HEK293 (cell line): ENCODE data around the gene TNNT3.

ENCODE experiments used
- CTCF ChIA-PET: fragments of 350-600 bp; formaldehyde crosslinking; extraction: SDS; loops from one replicate; lab custom pipeline; 2021; ENCODE audit warnings: antibody characterized with exemption; lab: Yijun Ruan, JAX
- POLR2A ChIA-PET: fragments of 300-600 bp; formaldehyde crosslinking; extraction: SDS; loops from one replicate; lab custom pipeline; 2020; ENCODE audit warnings: antibody characterized with exemption, inconsistent platforms; lab: Yijun Ruan, JAX
- H3K27ac ChIP-seq: fragments of 200-500 bp; sonication (Bioruptor generic); 2 replicates; pipeline ENCODE4 v1.5.1; 2014; ENCODE audit warnings: low read depth, low read length, control low read depth, inconsistent platforms; ENCODE audit errors: extremely low read depth
- H3K36me3 ChIP-seq, 2 experiments: fragments of 200-500 bp in 1 of 2; sonication (Bioruptor generic) in 1 of 2; 1 replicate in 1 of 2; 2 replicates in 1 of 2; pipeline ENCODE4 v1.5.1; 2014 to 2017; ENCODE audit warnings: inconsistent platforms in 2 of 2, low read length in 2 of 2; ENCODE audit not compliant: control insufficient read depth in 2 of 2, insufficient read depth in 1 of 2
- H3K4me1 ChIP-seq: fragments of 200-500 bp; sonication (Bioruptor generic); 2 replicates; pipeline ENCODE4 v1.5.1; 2014; ENCODE audit warnings: mild to moderate bottlenecking, low read length, inconsistent platforms; ENCODE audit not compliant: control insufficient read depth, insufficient read depth
- H3K4me3 ChIP-seq: 2 replicates; pipeline ENCODE4 v1.5.1; 2011; ENCODE audit warnings: low read depth, mild to moderate bottlenecking, control low read depth, low read length, moderate library complexity
- H3K9me3 ChIP-seq: fragments of 200-500 bp; sonication (Bioruptor generic); 2 replicates; pipeline ENCODE4 v1.5.1; 2014; ENCODE audit warnings: low read depth, low read length, inconsistent platforms; ENCODE audit not compliant: control insufficient read depth, insufficient read depth
- GLIS1 ChIP-seq: fragments of 450-650 bp; formaldehyde crosslinking; IDR thresholded peaks from 2 replicates; pipeline ENCODE4 v1.5.1; 2016; ENCODE audit warnings: missing biosample characterization, missing genetic modification characterization
- GLIS2 ChIP-seq: fragments of 450-650 bp; formaldehyde crosslinking; IDR thresholded peaks from 2 replicates; pipeline ENCODE4 v1.5.1; 2016; ENCODE audit warnings: missing biosample characterization, missing genetic modification characterization
- KLF8 ChIP-seq: fragments of 450-650 bp; formaldehyde crosslinking; IDR thresholded peaks from 2 replicates; pipeline ENCODE4 v1.5.1; 2016; ENCODE audit warnings: missing biosample characterization, missing genetic modification characterization
- PRDM1 ChIP-seq: fragments of 450-650 bp; formaldehyde crosslinking; IDR thresholded peaks from 2 replicates; pipeline ENCODE4; 2016; ENCODE audit warnings: missing biosample characterization, missing genetic modification characterization
- SALL2 ChIP-seq: fragments of 450-650 bp; formaldehyde crosslinking; IDR thresholded peaks from 2 replicates; pipeline ENCODE4 v1.5.0; 2017; ENCODE audit warnings: missing biosample characterization, mild to moderate bottlenecking, missing genetic modification characterization, borderline replicate concordance
- SCRT1 ChIP-seq: fragments of 450-650 bp; formaldehyde crosslinking; IDR thresholded peaks from 2 replicates; pipeline ENCODE4 v1.5.1; 2016; ENCODE audit warnings: missing biosample characterization, missing genetic modification characterization, borderline replicate concordance
- SETDB1 ChIP-seq: IDR thresholded peaks from one replicate; pipeline ENCODE4 v1.6.1; 2017; ENCODE audit warnings: mild to moderate bottlenecking, low read length, moderate library complexity, mixed read lengths; ENCODE audit not compliant: insufficient read length
- SP7 ChIP-seq: fragments of 450-650 bp; formaldehyde crosslinking; IDR thresholded peaks from 2 replicates; pipeline ENCODE4 v1.5.1; 2016; ENCODE audit warnings: missing biosample characterization, missing genetic modification characterization
- ZBTB48 ChIP-seq: fragments of 450-650 bp; formaldehyde crosslinking; IDR thresholded peaks from 2 replicates; pipeline ENCODE4 v1.5.1; 2016; ENCODE audit warnings: missing biosample characterization, missing genetic modification characterization
- ZNF132 ChIP-seq: fragments of 450-650 bp; formaldehyde crosslinking; IDR thresholded peaks from 2 replicates; pipeline ENCODE4 v1.5.1; 2017; ENCODE audit warnings: missing biosample characterization, missing genetic modification characterization, borderline replicate concordance
- ZNF2 ChIP-seq: fragments of 450-650 bp; formaldehyde crosslinking; IDR thresholded peaks from 2 replicates; pipeline ENCODE4 v1.5.1; 2016; ENCODE audit warnings: missing biosample characterization, missing genetic modification characterization
- ZNF404 ChIP-seq: fragments of 450-650 bp; formaldehyde crosslinking; IDR thresholded peaks from 2 replicates; pipeline ENCODE4 v1.5.1; 2017; ENCODE audit warnings: missing biosample characterization, missing genetic modification characterization
- ZNF426 ChIP-seq: fragments of 450-650 bp; formaldehyde crosslinking; IDR thresholded peaks from 2 replicates; pipeline ENCODE4 v1.5.1; 2017; ENCODE audit warnings: missing biosample characterization, missing genetic modification characterization, mild to moderate bottlenecking, inconsistent platforms, moderate library complexity
- ZNF654 ChIP-seq: fragments of 450-650 bp; formaldehyde crosslinking; IDR thresholded peaks from 2 replicates; pipeline ENCODE4 v1.5.1; 2016; ENCODE audit warnings: low read depth, missing biosample characterization, missing genetic modification characterization
- ZNF664 ChIP-seq: fragments of 450-650 bp; formaldehyde crosslinking; IDR thresholded peaks from 2 replicates; pipeline ENCODE4 v1.5.1; 2016; ENCODE audit warnings: missing biosample characterization, missing genetic modification characterization
- ZNF791 ChIP-seq: fragments of 450-650 bp; formaldehyde crosslinking; IDR thresholded peaks from 2 replicates; pipeline ENCODE4 v1.5.1; 2016; ENCODE audit warnings: missing biosample characterization, missing genetic modification characterization
- TF ChIP-seq, protein P1 (sequence below): fragments of 450-650 bp; formaldehyde crosslinking; IDR thresholded peaks from 2 replicates; pipeline ENCODE4 v1.5.1; 2017; ENCODE audit warnings: missing biosample characterization, missing genetic modification characterization
- TF ChIP-seq, protein P2 (sequence below): fragments of 450-650 bp; formaldehyde crosslinking; conservative IDR thresholded peaks from 2 replicates; pipeline ENCODE4 v1.5.1; 2016; ENCODE audit warnings: low read depth, missing biosample characterization, missing genetic modification characterization
- TF ChIP-seq, protein P3 (sequence below): fragments of 450-650 bp; formaldehyde crosslinking; IDR thresholded peaks from 2 replicates; pipeline ENCODE4 v1.5.1; 2016; ENCODE audit warnings: missing biosample characterization, missing genetic modification characterization
- TF ChIP-seq, protein P4 (sequence below): fragments of 450-650 bp; formaldehyde crosslinking; IDR thresholded peaks from 2 replicates; pipeline ENCODE4 v1.5.1; 2017; ENCODE audit warnings: missing biosample characterization, mild to moderate bottlenecking, missing genetic modification characterization, moderate library complexity
- TF ChIP-seq, protein P5 (sequence below): fragments of 450-650 bp; formaldehyde crosslinking; IDR thresholded peaks from 2 replicates; pipeline ENCODE4 v1.5.1; 2016; ENCODE audit warnings: missing biosample characterization, missing genetic modification characterization, low read depth

The TNNT3 gene

DNA sequence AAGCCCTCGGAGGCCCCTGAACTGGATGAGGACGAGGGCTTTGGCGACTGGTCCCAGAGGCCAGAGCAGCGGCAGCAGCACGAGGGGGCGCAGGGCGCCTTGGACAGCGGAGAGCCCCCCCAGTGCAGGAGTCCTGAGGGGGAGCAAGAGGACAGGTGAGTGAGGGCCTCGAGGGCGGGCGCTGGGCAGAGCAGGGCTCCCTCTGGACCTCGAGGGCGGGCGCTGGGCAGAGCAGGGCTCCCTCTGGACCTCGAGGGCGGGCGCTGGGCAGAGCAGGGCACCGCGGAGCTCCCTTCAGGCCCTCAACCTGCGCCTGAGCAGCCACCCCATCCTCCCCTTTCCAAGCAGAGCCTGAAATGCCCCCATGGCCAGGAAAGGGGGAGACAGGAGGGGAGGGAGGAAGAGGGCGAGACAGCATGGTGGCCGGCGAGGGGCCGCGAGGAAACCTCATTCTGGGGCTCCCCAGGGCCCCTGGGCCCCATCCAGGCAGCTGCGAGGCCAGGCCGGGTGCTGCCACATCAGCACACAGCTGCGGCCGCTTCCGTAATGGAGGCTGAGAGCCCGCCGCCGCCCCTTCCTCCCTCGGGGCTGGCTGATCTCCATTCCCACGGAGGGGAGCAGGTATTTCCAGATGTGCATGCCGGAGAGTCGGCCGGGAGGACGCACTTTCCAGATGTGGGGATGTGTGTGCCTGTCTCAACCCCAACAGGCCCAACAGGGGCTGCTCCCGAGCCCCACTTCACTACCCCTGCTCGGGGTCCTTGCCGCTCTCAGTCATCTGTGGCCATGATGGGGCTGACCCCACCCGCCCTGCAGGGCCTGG lies 37.9 kb upstream of the TNNT3 start:
- ChIA-PET CTCF (interaction anchor here (0.5 to 3.9 kb wide), 41 partner anchors 10 to 986 kb away, joined by 3 to 119 read pairs (median 4); partner anchors contain the start of genes H19, IGF2, MRPL23 and PRR33), POLR2A (no interaction called here)
- H3K4me1 ChIP-seq: no peaks in the 10 kb centered on the region
- H3K36me3 ChIP-seq: no peaks in the 10 kb centered on the region
- no peak for TF ChIP-seq SALL2 (tag by site-specific recombination)
- TF ChIP-seq, protein P1, sequence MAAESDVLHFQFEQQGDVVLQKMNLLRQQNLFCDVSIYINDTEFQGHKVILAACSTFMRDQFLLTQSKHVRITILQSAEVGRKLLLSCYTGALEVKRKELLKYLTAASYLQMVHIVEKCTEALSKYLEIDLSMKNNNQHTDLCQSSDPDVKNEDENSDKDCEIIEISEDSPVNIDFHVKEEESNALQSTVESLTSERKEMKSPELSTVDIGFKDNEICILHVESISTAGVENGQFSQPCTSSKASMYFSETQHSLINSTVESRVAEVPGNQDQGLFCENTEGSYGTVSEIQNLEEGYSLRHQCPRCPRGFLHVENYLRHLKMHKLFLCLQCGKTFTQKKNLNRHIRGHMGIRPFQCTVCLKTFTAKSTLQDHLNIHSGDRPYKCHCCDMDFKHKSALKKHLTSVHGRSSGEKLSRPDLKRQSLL (tag by site-specific recombination): no peak
- no peak for TF ChIP-seq SCRT1 (tag by site-specific recombination)
- no peak for TF ChIP-seq ZNF132 (tag by site-specific recombination)
- TF ChIP-seq ZNF791: no peak
- TF ChIP-seq SETDB1: no peak
- TF ChIP-seq ZBTB48 (tag by site-specific recombination): no peak
- TF ChIP-seq, protein P2, sequence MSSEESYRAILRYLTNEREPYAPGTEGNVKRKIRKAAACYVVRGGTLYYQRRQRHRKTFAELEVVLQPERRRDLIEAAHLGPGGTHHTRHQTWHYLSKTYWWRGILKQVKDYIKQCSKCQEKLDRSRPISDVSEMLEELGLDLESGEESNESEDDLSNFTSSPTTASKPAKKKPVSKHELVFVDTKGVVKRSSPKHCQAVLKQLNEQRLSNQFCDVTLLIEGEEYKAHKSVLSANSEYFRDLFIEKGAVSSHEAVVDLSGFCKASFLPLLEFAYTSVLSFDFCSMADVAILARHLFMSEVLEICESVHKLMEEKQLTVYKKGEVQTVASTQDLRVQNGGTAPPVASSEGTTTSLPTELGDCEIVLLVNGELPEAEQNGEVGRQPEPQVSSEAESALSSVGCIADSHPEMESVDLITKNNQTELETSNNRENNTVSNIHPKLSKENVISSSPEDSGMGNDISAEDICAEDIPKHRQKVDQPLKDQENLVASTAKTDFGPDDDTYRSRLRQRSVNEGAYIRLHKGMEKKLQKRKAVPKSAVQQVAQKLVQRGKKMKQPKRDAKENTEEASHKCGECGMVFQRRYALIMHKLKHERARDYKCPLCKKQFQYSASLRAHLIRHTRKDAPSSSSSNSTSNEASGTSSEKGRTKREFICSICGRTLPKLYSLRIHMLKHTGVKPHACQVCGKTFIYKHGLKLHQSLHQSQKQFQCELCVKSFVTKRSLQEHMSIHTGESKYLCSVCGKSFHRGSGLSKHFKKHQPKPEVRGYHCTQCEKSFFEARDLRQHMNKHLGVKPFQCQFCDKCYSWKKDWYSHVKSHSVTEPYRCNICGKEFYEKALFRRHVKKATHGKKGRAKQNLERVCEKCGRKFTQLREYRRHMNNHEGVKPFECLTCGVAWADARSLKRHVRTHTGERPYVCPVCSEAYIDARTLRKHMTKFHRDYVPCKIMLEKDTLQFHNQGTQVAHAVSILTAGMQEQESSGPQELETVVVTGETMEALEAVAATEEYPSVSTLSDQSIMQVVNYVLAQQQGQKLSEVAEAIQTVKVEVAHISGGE (tag by site-specific recombination): no peak
- no peak for TF ChIP-seq PRDM1 (tag by site-specific recombination)
- no peak for TF ChIP-seq ZNF426 (tag by site-specific recombination)
- no peak for TF ChIP-seq ZNF404 (tag by site-specific recombination)
- H3K4me3 ChIP-seq: no peak overlapping the region
- H3K27ac ChIP-seq: no peak overlapping the region
- H3K9me3 ChIP-seq: no peaks in the 10 kb centered on the region

DNA sequence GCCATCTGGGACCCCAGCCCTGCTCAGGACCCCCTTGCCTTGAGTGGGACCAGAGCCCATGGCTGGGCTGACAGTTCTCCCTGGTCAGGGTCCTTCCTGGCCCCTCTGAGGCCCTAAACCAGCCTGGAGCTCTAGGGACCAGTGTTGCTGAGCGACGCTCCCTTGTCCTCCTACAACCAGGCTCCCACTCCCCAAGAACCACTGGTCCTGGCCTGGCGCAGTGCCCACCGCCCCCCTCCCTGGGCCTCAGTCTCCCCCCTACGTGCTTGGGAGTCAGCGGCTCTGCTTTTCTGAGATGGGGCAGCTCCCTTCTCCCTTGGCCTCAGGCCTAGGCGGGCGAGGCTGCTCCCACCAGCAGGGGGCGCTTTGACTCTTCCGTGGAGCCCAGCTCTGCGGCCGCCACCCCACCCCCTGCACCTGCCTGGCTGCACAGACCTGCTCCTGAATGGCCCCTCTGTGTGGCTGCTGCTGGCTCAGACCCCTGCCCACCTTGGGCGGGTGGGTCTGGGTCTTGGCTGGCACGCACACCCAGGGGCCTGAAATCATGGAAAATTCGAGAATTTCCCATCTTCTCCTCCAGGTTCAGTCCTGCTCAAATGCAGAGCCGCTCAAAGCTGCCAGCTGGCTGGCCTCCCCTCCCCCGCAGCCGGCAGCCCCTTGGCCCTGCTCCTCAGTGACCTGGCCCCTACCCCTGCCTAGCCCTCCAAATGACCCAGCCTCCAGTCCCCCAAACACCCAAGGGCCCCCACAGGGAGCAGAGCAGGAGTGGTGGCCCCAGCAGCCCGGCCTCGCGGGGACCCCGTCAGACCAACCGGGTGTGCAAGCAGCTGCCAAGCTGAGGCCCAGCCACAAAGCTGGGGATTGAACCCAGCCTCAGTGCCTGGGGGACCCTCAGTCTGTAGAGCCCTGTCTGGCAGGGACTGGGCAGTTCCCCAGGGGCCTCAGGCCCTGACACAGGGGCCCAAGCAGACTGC lies 37.0 kb upstream of the TNNT3 start:
- Histone ChIP-seq H3K4me3 (no peak overlapping the region), H3K27ac (no peak overlapping the region), H3K9me3 (no peaks in the 10 kb centered on the region), H3K36me3 (no peaks in the 10 kb centered on the region), H3K4me1 (no peaks in the 10 kb centered on the region)
- ChIA-PET CTCF (interaction anchor here (0.5 to 3.9 kb wide), 38 partner anchors 9 to 985 kb away, joined by 3 to 119 read pairs (median 5); partner anchors contain the start of genes H19, IGF2, MRPL23 and PRR33), POLR2A (interaction anchor here (1.0 kb wide), 1 partner anchor 274 kb away, joined by 4 read pairs; no protein-coding TSS in a partner anchor)
- TF ChIP-seq, protein P3, sequence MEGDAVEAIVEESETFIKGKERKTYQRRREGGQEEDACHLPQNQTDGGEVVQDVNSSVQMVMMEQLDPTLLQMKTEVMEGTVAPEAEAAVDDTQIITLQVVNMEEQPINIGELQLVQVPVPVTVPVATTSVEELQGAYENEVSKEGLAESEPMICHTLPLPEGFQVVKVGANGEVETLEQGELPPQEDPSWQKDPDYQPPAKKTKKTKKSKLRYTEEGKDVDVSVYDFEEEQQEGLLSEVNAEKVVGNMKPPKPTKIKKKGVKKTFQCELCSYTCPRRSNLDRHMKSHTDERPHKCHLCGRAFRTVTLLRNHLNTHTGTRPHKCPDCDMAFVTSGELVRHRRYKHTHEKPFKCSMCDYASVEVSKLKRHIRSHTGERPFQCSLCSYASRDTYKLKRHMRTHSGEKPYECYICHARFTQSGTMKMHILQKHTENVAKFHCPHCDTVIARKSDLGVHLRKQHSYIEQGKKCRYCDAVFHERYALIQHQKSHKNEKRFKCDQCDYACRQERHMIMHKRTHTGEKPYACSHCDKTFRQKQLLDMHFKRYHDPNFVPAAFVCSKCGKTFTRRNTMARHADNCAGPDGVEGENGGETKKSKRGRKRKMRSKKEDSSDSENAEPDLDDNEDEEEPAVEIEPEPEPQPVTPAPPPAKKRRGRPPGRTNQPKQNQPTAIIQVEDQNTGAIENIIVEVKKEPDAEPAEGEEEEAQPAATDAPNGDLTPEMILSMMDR (tag by site-specific recombination): peak; percentile 82
- TF ChIP-seq, protein P4, sequence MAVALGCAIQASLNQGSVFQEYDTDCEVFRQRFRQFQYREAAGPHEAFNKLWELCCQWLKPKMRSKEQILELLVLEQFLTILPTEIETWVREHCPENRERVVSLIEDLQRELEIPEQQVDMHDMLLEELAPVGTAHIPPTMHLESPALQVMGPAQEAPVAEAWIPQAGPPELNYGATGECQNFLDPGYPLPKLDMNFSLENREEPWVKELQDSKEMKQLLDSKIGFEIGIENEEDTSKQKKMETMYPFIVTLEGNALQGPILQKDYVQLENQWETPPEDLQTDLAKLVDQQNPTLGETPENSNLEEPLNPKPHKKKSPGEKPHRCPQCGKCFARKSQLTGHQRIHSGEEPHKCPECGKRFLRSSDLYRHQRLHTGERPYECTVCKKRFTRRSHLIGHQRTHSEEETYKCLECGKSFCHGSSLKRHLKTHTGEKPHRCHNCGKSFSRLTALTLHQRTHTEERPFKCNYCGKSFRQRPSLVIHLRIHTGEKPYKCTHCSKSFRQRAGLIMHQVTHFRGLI (tag by site-specific recombination): no peak
- TF ChIP-seq GLIS1 (tag by site-specific recombination) (peak; percentile 23; the same call in 1 of the 2 replicates), GLIS2 (tag by site-specific recombination) (peak; percentile 64; the same call in 1 of the 2 replicates), ZNF2 (0 out of 2 replicates have a peak, but pooled peaks have one; percentile 41), ZNF664 (tag by site-specific recombination) (peak; percentile 39; the same call in 1 of the 2 replicates), ZNF654 (tag by site-specific recombination) (peak; percentile 60), ZBTB48 (tag by site-specific recombination) (peak; percentile 77), SP7 (0 out of 2 replicates have a peak, but pooled peaks have one; percentile 21), KLF8 (0 out of 2 replicates have a peak, but pooled peaks have one; percentile 22)
- TF ChIP-seq, protein P5, sequence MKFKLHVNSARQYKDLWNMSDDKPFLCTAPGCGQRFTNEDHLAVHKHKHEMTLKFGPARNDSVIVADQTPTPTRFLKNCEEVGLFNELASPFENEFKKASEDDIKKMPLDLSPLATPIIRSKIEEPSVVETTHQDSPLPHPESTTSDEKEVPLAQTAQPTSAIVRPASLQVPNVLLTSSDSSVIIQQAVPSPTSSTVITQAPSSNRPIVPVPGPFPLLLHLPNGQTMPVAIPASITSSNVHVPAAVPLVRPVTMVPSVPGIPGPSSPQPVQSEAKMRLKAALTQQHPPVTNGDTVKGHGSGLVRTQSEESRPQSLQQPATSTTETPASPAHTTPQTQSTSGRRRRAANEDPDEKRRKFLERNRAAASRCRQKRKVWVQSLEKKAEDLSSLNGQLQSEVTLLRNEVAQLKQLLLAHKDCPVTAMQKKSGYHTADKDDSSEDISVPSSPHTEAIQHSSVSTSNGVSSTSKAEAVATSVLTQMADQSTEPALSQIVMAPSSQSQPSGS (tag by site-specific recombination): no peak
